Smooth muscle cell (in vitro differentiated cells): ENCODE data around the gene ARSA. TPM values are rescaled to one million over a fixed set of nuclear protein-coding genes. Genes with fewer than 3 reads are reported as not detected.
A peak's percentile ranks its signal among the peaks of the same experiment; 100 is the strongest.

Experiments
- DNase-seq: peaks from one replicate; lab custom pipeline; 2025; ENCODE audit not compliant: unreplicated experiment; lab: John Stamatoyannopoulos, UW
- H2AFZ ChIP-seq: fragments of 200-600 bp; sonication (generic); 2 replicates; pipeline ENCODE4 v1.6.0; 2016; ENCODE audit warnings: antibody characterized with exemption, low read depth, mild to moderate bottlenecking
- H3F3A ChIP-seq: fragments of 200-600 bp; sonication (generic); 2 replicates; pipeline ENCODE4 v1.6.0; 2017; ENCODE audit warnings: antibody characterized with exemption, low read depth
- H3K27ac ChIP-seq: fragments of 200-600 bp; sonication (generic); 2 replicates; pipeline ENCODE4 v1.5.1; 2016; ENCODE audit warnings: low read depth, mild to moderate bottlenecking
- H3K27me3 ChIP-seq: fragments of 200-600 bp; sonication (generic); 2 replicates; pipeline ENCODE4 v1.6.1; 2016; ENCODE audit warnings: low read depth, mild to moderate bottlenecking
- H3K36me3 ChIP-seq: fragments of 200-600 bp; sonication (generic); 2 replicates; pipeline ENCODE4 v1.5.1; 2016; ENCODE audit warnings: low read depth
- H3K4me1 ChIP-seq: fragments of 200-600 bp; sonication (generic); 2 replicates; pipeline ENCODE4 v1.5.1; 2016; ENCODE audit warnings: low read depth
- H3K4me2 ChIP-seq: fragments of 200-600 bp; sonication (generic); 2 replicates; pipeline ENCODE4 v1.6.0; 2016; ENCODE audit warnings: mild to moderate bottlenecking
- H3K4me3 ChIP-seq: fragments of 200-600 bp; sonication (generic); 2 replicates; pipeline ENCODE4 v1.5.1; 2016; ENCODE audit warnings: mild to moderate bottlenecking
- H3K79me2 ChIP-seq: fragments of 200-600 bp; sonication (generic); 2 replicates; pipeline ENCODE4 v1.6.0; 2016; ENCODE audit warnings: low read depth, mild to moderate bottlenecking
- H3K9ac ChIP-seq: fragments of 200-600 bp; sonication (generic); 2 replicates; pipeline ENCODE4 v1.6.0; 2016; ENCODE audit warnings: low read depth
- H3K9me3 ChIP-seq: fragments of 200-600 bp; sonication (generic); replicated peaks from 2 replicates; pipeline ENCODE4 v1.5.1; 2016; ENCODE audit warnings: low read depth
- H4K20me1 ChIP-seq: fragments of 200-600 bp; sonication (generic); 2 replicates; pipeline ENCODE4 v1.6.0; 2016; ENCODE audit warnings: low read depth
- CTCF ChIP-seq: fragments of 200-600 bp; sonication (generic); IDR thresholded peaks from 2 replicates; pipeline ENCODE4 v1.5.1; 2017; ENCODE audit warnings: borderline replicate concordance, mild to moderate bottlenecking, antibody characterized with exemption; ENCODE audit not compliant: insufficient read depth, poor library complexity, severe bottlenecking
- WGBS: methylation state at CpG from one replicate; pipeline ENCODE4 v1.1.7; 2016; ENCODE audit warnings: low lambda C conversion rate; 5-methylcytosine and 5-hydroxymethylcytosine counted together
- polyA plus RNA-seq: library from polyadenylated mRNA; unstranded; fragments of >200 nt; fragmentation: Nextera tagmentation; extraction: Ambion mirVana; gene quantifications from 2 replicates; pipeline ENCODE4 v1.2.1, GENCODE V29; 2016
- total RNA-seq: library from RNA; depleted of rRNA; stranded (reverse); fragments of >200 nt; gene quantifications from 2 replicates; pipeline ENCODE4 v1.2.3, GENCODE V29; 2014

The ARSA gene
- total and polyA plus RNA-seq, 2 experiments from 2014 or later = 16.6 to 19.9 TPM

GRCh38 chr22:50622723-50623327 lies 5.1 kb downstream of the ARSA start:
- H3K9ac ChIP-seq = no peak overlapping the region
- H4K20me1 ChIP-seq = no peaks in the 10 kb centered on the region
- no peak overlapping the region for H2AFZ ChIP-seq
- DNase-seq = no peak
- peaks cover 9% of the 10 kb centered on the region for H3F3A ChIP-seq
- no peaks in the 10 kb centered on the region for H3K27me3 ChIP-seq
- no peaks in the 10 kb centered on the region for H3K79me2 ChIP-seq
- no peak overlapping the region for H3K27ac ChIP-seq
- H3K4me1 ChIP-seq = peaks cover 8% of the 10 kb centered on the region
- TF ChIP-seq CTCF = no peak
- no peaks in the 10 kb centered on the region for H3K36me3 ChIP-seq
- no peaks in the 10 kb centered on the region for H3K9me3 ChIP-seq
- 84% methylated on average over 16 of the region's 16 CpGs for WGBS
- H3K4me2 ChIP-seq = no peak overlapping the region
- no peak overlapping the region for H3K4me3 ChIP-seq

- no peak overlapping the region for H2AFZ ChIP-seq
Observed at GRCh38 chr22:50621948-50622722, 5.8 kb downstream of the ARSA start.

DNA sequence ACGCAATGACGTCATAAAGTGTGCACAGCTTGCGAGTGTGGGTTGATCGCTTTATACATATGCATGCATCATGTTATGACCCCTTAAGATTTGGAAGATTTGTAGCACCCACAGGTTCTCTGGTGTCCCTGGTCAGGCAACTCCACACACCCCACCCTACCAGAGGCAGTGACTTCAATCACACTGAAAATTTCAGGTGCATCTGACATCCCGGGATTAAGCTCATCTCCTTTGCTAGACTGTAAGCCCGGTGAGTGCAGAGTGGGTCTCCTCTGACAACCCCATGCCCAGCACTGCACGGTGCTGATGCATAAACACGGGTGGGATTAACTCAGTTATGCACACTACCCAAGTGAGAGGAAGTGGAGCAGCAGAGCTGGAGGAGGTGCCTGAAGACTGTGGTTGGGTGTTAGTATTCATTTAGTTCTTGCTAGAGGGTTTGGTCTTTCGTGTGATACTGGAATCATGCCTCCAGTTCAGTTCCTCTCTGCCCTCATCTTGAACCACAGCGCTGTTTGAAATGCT lies 6.5 kb downstream of the ARSA start:
- no peaks in the 10 kb centered on the region for H3K36me3 ChIP-seq
- no peak for DNase-seq
- no peaks in the 10 kb centered on the region for H3K27me3 ChIP-seq
- no peak overlapping the region for H3K27ac ChIP-seq
- no peak for TF ChIP-seq CTCF
- peak overlapping the region; percentile 61 for H3K4me2 ChIP-seq
- H3K9me3 ChIP-seq = no peaks in the 10 kb centered on the region
- no peak overlapping the region for H2AFZ ChIP-seq
- H3F3A ChIP-seq = peaks cover 9% of the 10 kb centered on the region
- no peak overlapping the region for H3K9ac ChIP-seq
- WGBS = 56% methylated on average over 10 of the region's 10 CpGs
- H4K20me1 ChIP-seq = no peaks in the 10 kb centered on the region
- peaks cover 8% of the 10 kb centered on the region for H3K4me1 ChIP-seq
- no peak overlapping the region for H3K4me3 ChIP-seq
- no peaks in the 10 kb centered on the region for H3K79me2 ChIP-seq

More at GRCh38 chr22:50621948-50622722, 5.8 kb downstream of the ARSA start:
- peak overlapping the region; percentile 61 for H3K4me2 ChIP-seq
- WGBS = 60% methylated on average over 18 of the region's 18 CpGs
- no peak overlapping the region for H3K27ac ChIP-seq
- H3K9ac ChIP-seq = no peak overlapping the region
- H4K20me1 ChIP-seq = no peaks in the 10 kb centered on the region
- no peaks in the 10 kb centered on the region for H3K79me2 ChIP-seq
- H3K9me3 ChIP-seq = no peaks in the 10 kb centered on the region
- H3K4me1 ChIP-seq = peaks cover 8% of the 10 kb centered on the region
- DNase-seq = no peak
- no peak for TF ChIP-seq CTCF
- no peak overlapping the region for H3K4me3 ChIP-seq
- H3K27me3 ChIP-seq = no peaks in the 10 kb centered on the region
- peaks cover 9% of the 10 kb centered on the region for H3F3A ChIP-seq
- no peaks in the 10 kb centered on the region for H3K36me3 ChIP-seq
